K562 (cell line): ENCODE measurements around the gene DAAM1. TPM values are rescaled to one million over a fixed set of nuclear protein-coding genes. Genes with fewer than 3 reads are reported as not detected.

ENCODE experiments used
- ATAC-seq: fragments of 200-7000 bp; cut with Tn5 transposase; 3 replicates; pipeline ENCODE4 v1.9.1; 2020; ENCODE audit warnings: moderate library complexity
- BruUV-seq: library from RNA; stranded (reverse); fragments of 400-500 nt; replicated peaks from 2 replicates; lab custom pipeline; 2021; lab: Mats Ljungman, UMichigan
- CTCF ChIA-PET: fragments of 300-600 bp; formaldehyde crosslinking; extraction: SDS; loops from one replicate; lab custom pipeline; 2021; ENCODE audit warnings: low intra/inter-chr PET ratio; lab: Yijun Ruan, JAX
- POLR2A ChIA-PET: fragments of 300-600, 350-650 bp; sonication (Branson Sonifier 250); formaldehyde crosslinking; extraction: SDS; loops from one replicate; lab custom pipeline; 2021; ENCODE audit warnings: antibody characterized with exemption, inconsistent platforms; lab: Yijun Ruan, JAX
- DNase-seq, 4 experiments: peaks; one replicate each; pipeline versions ENCODE4 v3.0.0 to v3.0.0-alpha.2; 2011 to 2018; ENCODE audit warnings: low spot score in 3 of 4, mixed read lengths in 3 of 4; ENCODE audit errors: extremely low read depth in 1 of 4
- FAIRE-seq: peaks from 2 replicates; lab custom pipeline; 2011; peaks lifted over from hg19 to GRCh38; lab: Jason Lieb, UNC
- H2AFZ ChIP-seq: 2 replicates; pipeline ENCODE4 v1.6.0; 2011; ENCODE audit warnings: low read depth, low read length, control low read depth, inconsistent platforms
- H3K27ac ChIP-seq: fragments of 200-600 bp; 3 replicates; pipeline ENCODE4 v1.8.0; 2011; ENCODE audit warnings: low read depth, mild to moderate bottlenecking, control low read depth, inconsistent platforms, low read length, moderate library complexity, mixed read lengths; ENCODE audit errors: extremely low read depth
- H3K27me3 ChIP-seq, 2 experiments: fragments of 300-600 bp in 1 of 2; 2 replicates in 1 of 2; 3 replicates in 1 of 2; pipeline versions ENCODE4 v1.6.0 to v1.8.0; 2011; ENCODE audit warnings: inconsistent platforms in 2 of 2, low read length in 2 of 2, mild to moderate bottlenecking in 1 of 2, mixed read lengths in 1 of 2, moderate library complexity in 1 of 2; ENCODE audit not compliant: control insufficient read depth in 2 of 2, insufficient read depth in 2 of 2
- H3K36me3 ChIP-seq: fragments of 300-600 bp; 3 replicates; pipeline ENCODE4 v1.8.0; 2011; ENCODE audit warnings: mild to moderate bottlenecking, low read length, inconsistent platforms; ENCODE audit not compliant: control insufficient read depth, insufficient read depth
- H3K4me1 ChIP-seq, 2 experiments: fragments of 200-600 bp in 1 of 2; replicated peaks in 1 of 2; 2 replicates in 1 of 2; 3 replicates in 1 of 2; pipeline versions ENCODE4 v1.5.1 to v1.8.0; 2011; ENCODE audit warnings: inconsistent platforms in 2 of 2, low read length in 2 of 2, mild to moderate bottlenecking in 1 of 2, mixed read lengths in 1 of 2, moderate library complexity in 1 of 2; ENCODE audit not compliant: control insufficient read depth in 2 of 2, insufficient read depth in 2 of 2
- H3K4me2 ChIP-seq: 2 replicates; pipeline ENCODE4 v1.6.1; 2011; ENCODE audit warnings: low read length, control low read depth, inconsistent platforms, mixed read lengths; ENCODE audit not compliant: insufficient read depth
- H3K4me3 ChIP-seq: fragments of 200-600 bp; sonication (generic), shearing (Covaris generic); 2 replicates; pipeline ENCODE4 v1.5.1; 2016; ENCODE audit warnings: control low read depth, inconsistent platforms
- H3K79me2 ChIP-seq: fragments of 200-600 bp; 3 replicates; pipeline ENCODE4 v1.8.0; 2011; ENCODE audit warnings: low read length, inconsistent platforms; ENCODE audit not compliant: control insufficient read depth, insufficient read depth
- H3K9ac ChIP-seq, 2 experiments: 2 replicates each; pipeline versions ENCODE4 v1.6.0 to v1.6.1; 2011; ENCODE audit warnings: low read depth in 2 of 2, low read length in 2 of 2, control low read depth in 1 of 2, inconsistent platforms in 1 of 2, mild to moderate bottlenecking in 1 of 2, mixed read lengths in 1 of 2; ENCODE audit not compliant: insufficient read depth in 1 of 2
- H3K9me1 ChIP-seq: one replicate; pipeline ENCODE4 v1.6.0; 2011; ENCODE audit warnings: inconsistent platforms, mild to moderate bottlenecking, low read length, moderate library complexity; ENCODE audit not compliant: control insufficient read depth, insufficient read depth
- H3K9me3 ChIP-seq: replicated peaks from 2 replicates; pipeline ENCODE4 v1.5.1; 2011; ENCODE audit warnings: low read depth, low read length, inconsistent platforms; ENCODE audit not compliant: control insufficient read depth, insufficient read depth
- H4K20me1 ChIP-seq: replicated peaks from 2 replicates; pipeline ENCODE4 v1.6.1; 2011; ENCODE audit warnings: low read length, inconsistent platforms, mixed read lengths; ENCODE audit not compliant: control insufficient read depth, insufficient read depth
- CBFA2T3 ChIP-seq: fragments of 450-650 bp; IDR thresholded peaks from 2 replicates; pipeline ENCODE4 v1.6.1; 2017
- CEBPB ChIP-seq: fragments of 450-650 bp; IDR thresholded peaks from 2 replicates; pipeline ENCODE4 v1.6.1; 2016; ENCODE audit warnings: missing genetic modification characterization, missing compliant biosample characterization
- KLF10 ChIP-seq: fragments of 250-450 bp; sonication (Bioruptor Pico); IDR thresholded peaks from 2 replicates; pipeline ENCODE4 v1.6.1; 2021; ENCODE audit warnings: matching md5 sums
- PHB ChIP-seq: fragments of 250-450 bp; sonication (Bioruptor Pico); IDR thresholded peaks from 2 replicates; pipeline ENCODE4 v1.5.0; 2021
- SIRT6 ChIP-seq: IDR thresholded peaks from one replicate; pipeline ENCODE4 v1.6.1; 2012; ENCODE audit warnings: low read depth, mild to moderate bottlenecking, control low read depth, inconsistent platforms, low read length, moderate library complexity
- STAT5A ChIP-seq: IDR thresholded peaks from 2 replicates; pipeline ENCODE4 v1.6.1; 2012; ENCODE audit warnings: low read length, inconsistent platforms, borderline replicate concordance
- TEAD1 ChIP-seq, 2 experiments: fragments of 450-650 bp in 1 of 2; sonication (generic) in 1 of 2; formaldehyde crosslinking; IDR thresholded peaks; 2 replicates each; pipeline versions ENCODE4 v1.4.0 to v1.8.0; 2020 to 2022; ENCODE audit warnings: mild to moderate bottlenecking in 2 of 2, missing genetic modification reagents in 1 of 2
- ZNF277 ChIP-seq: fragments of 250-450 bp; sonication (Bioruptor Pico); IDR thresholded peaks from 2 replicates; pipeline ENCODE4 v1.8.0; 2022; ENCODE audit warnings: inconsistent platforms, mild to moderate bottlenecking, moderate library complexity, borderline replicate concordance
- ZNF41 ChIP-seq: fragments of 250-450 bp; sonication (Bioruptor Pico); conservative IDR thresholded peaks from 2 replicates; pipeline ENCODE4 v1.4.0; 2020; ENCODE audit warnings: mild to moderate bottlenecking
- ZNF76 ChIP-seq: fragments of 250-450 bp; sonication (Bioruptor Pico); IDR thresholded peaks from 2 replicates; pipeline ENCODE4 v1.4.0; 2020; ENCODE audit warnings: mild to moderate bottlenecking, moderate library complexity, borderline replicate concordance
- WGBS: fragments of 100-300 bp; shearing (Covaris generic); methylation state at CpG from one replicate; pipeline ENCODE4 v1.1.6; 2016; ENCODE audit warnings: low coverage, mixed read lengths; ENCODE audit not compliant: insufficient coverage; ENCODE audit errors: missing lambda C conversion rate; 5-methylcytosine and 5-hydroxymethylcytosine counted together
- in situ Hi-C: fragments of 300-500 bp; cut with MboI; formaldehyde crosslinking; loops from 4 replicates; pipeline ENCODE4 v1.15.0; 2018; ENCODE audit warnings: inconsistent platforms, mixed read lengths
- intact Hi-C: fragments of 100-400 bp; cut with micrococcal nuclease; formaldehyde crosslinking; loops from 2 replicates; pipeline ENCODE4 v1.14.2; 2022
- polyA plus RNA-seq, 8 experiments: library from polyadenylated mRNA; depleted of rRNA in 4 of 8; stranded (reverse) in 5 of 8; unstranded in 3 of 8; fragments of >200 nt; fragmentation: Nextera tagmentation in 2 of 8; fragmentation: Illumina TruSeq in 1 of 8; extraction: Ambion mirVana in 2 of 8; extraction: Trizol in 1 of 8; gene quantifications; 2 replicates each; pipeline versions ENCODE4 v1.2.1 to v1.2.3, GENCODE V29; 2011 to 2014; ENCODE audit warnings: inconsistent platforms in 1 of 8, missing spikeins in 1 of 8
- total RNA-seq, 7 experiments: library from RNA; depleted of rRNA in 6 of 7; stranded (reverse); fragments of >200 nt in 6 of 7; fragmentation: Illumina TruSeq in 2 of 7; extraction: Trizol in 2 of 7; gene quantifications; 2 replicates each; pipeline versions ENCODE4 v1.2.1 to v1.2.3, GENCODE V29; 2011 to 2021; ENCODE audit warnings: low replicate concordance in 1 of 7
- TF ChIP-seq, protein P1 (sequence below): fragments of 450-650 bp; formaldehyde crosslinking; IDR thresholded peaks from 2 replicates; pipeline ENCODE4 v1.4.0; 2020; ENCODE audit warnings: mild to moderate bottlenecking, moderate library complexity

DAAM1 gene
- total and polyA plus RNA-seq, 9 of the 15 experiments (the other 6 are each of a cell fraction or from before 2014, with no cell fraction given): 3.6 to 11.6 (median 6.7) TPM

- no peak overlapping the region for H3K4me2 ChIP-seq
- no CpG with 5 or more reads among the region's 1 CpG for WGBS
- FAIRE-seq (no peak), DNase-seq (no peak), ATAC-seq (no peak)
- CTCF ChIA-PET: no interaction called here
- no peak for TF ChIP-seq ZNF41 (CRISPR knock-in tag)
- TF ChIP-seq, protein P1, sequence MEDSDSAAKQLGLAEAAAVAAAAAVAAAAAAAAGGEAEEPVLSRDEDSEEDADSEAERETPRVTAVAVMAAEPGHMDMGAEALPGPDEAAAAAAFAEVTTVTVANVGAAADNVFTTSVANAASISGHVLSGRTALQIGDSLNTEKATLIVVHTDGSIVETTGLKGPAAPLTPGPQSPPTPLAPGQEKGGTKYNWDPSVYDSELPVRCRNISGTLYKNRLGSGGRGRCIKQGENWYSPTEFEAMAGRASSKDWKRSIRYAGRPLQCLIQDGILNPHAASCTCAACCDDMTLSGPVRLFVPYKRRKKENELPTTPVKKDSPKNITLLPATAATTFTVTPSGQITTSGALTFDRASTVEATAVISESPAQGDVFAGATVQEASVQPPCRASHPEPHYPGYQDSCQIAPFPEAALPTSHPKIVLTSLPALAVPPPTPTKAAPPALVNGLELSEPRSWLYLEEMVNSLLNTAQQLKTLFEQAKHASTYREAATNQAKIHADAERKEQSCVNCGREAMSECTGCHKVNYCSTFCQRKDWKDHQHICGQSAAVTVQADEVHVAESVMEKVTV (CRISPR knock-in tag): no peak
- no peak for TF ChIP-seq KLF10 (CRISPR knock-in tag)
- TF ChIP-seq ZNF277 (CRISPR knock-in tag): no peak
- TF ChIP-seq SIRT6: no peak
- TF ChIP-seq ZNF76: no peak
- no peak for TF ChIP-seq PHB
- TF ChIP-seq STAT5A: no peak
- TF ChIP-seq TEAD1 (CRISPR knock-in tag; IDR thresholded peaks at IDR 0.05): no peak
- no peak for TF ChIP-seq CBFA2T3
- no peak for TF ChIP-seq CEBPB (tag)
- H3K9me3 ChIP-seq: no peaks in the 10 kb centered on the region
- intact Hi-C loops: no loop called here
- H4K20me1 ChIP-seq: no peaks in the 10 kb centered on the region
- no peak overlapping the region for H3K27ac ChIP-seq
- in situ Hi-C loops: no loop called here
- H3K4me1 ChIP-seq: peaks cover 0 to 29% of the 10 kb centered on the region in 2 experiments; a peak in 3 of 5 replicates
- H3K9ac ChIP-seq: no peak overlapping the region
- peaks cover 3% of the 10 kb centered on the region for H3K9me1 ChIP-seq
- no TSS peak for BruUV-seq
- POLR2A ChIA-PET: no interaction called here
- no peaks in the 10 kb centered on the region for H3K79me2 ChIP-seq
- H3K27me3 ChIP-seq: no peaks in the 10 kb centered on the region
- H2AFZ ChIP-seq: no peak overlapping the region
- H3K36me3 ChIP-seq: peaks cover 9% of the 10 kb centered on the region; the same call in 1 of the 3 replicates
- H3K4me3 ChIP-seq: no peak overlapping the region
Observed at GRCh38 chr14:59358784-59359183, 170.3 kb downstream of the DAAM1 start.
